Cortex of kidney (tissue), 1 donor: ENCODE results near the gene CABP4.

Experiments used
- DNase-seq: peaks from one replicate; lab custom pipeline; 2025; lab: John Stamatoyannopoulos, UW

CABP4 gene

DNA sequence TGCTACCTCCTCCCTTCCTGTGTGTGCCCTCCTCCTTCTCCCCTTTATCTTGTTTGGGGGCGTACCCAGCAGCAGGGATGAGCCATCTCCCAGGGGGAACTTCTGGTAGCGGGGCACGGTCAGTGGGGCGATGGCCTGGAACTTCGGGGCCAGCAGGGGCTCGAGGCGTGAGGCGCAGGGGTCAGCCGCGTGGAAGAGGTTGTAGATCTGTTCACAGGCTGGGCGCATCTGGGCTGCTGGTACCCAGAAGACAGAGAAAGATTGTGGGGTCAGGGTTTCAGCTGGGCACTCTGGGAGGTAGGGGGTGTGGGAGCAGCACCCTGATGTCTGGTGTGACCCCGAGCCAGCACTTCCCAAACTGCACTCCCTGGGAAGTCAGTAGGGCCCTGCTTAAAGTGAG, 41.0 kb downstream of the CABP4 start:
- DNase-seq: no peak

DNA sequence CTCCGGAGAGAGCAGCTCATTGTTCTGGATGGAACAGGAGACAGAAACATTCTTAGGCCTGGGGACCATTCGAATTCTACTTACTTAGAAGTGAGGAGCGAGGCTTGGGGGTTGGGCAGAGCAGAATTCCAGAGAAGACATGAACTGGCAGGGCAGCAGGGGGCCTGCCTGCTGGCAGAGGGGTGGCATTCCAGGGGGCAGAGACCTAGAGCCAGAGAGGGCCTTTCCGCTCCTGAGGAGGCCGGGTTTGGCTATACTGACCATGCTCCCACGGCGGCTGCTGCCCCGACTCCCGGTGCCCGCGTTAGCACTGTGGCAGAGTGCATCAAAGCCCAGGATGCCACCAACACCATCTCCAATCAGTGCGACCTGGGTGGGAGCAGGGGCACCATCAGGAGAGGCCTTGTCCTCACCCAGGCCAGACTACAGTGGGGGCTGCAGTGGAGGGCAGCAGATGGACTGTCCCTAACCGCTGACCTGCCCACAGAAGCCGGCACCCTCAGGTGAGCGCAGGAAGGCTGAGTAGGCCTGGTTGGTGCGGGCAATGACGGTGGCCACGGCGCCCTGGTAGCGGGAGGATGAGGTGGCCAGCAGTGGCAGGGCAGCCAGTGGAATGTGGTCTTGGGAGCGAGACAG, 42.6 kb downstream of the CABP4 start:
- DNase-seq: no peak

DNA sequence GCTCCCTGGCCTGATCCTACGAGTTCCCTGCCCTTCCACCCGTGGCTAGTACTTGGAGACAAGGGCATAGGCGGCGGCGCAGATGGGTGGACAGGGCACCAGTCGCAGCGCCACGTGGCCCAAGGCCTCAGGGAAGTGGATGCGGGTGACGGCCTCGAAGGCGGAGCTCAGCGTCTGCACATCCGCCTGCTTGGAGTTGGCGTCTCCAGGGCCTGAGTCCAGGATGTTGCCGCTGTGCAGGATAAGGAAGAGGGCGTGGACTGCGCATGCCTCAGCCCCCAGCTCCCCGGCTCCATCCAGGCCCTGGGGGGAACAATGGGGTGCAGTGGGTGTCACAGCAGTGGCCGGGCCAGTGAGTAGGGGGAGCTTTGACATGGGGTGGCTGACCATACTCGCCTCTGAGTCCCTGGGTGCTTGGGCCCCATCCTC, 43.4 kb downstream of the CABP4 start:
- DNase-seq: no peak

DNA sequence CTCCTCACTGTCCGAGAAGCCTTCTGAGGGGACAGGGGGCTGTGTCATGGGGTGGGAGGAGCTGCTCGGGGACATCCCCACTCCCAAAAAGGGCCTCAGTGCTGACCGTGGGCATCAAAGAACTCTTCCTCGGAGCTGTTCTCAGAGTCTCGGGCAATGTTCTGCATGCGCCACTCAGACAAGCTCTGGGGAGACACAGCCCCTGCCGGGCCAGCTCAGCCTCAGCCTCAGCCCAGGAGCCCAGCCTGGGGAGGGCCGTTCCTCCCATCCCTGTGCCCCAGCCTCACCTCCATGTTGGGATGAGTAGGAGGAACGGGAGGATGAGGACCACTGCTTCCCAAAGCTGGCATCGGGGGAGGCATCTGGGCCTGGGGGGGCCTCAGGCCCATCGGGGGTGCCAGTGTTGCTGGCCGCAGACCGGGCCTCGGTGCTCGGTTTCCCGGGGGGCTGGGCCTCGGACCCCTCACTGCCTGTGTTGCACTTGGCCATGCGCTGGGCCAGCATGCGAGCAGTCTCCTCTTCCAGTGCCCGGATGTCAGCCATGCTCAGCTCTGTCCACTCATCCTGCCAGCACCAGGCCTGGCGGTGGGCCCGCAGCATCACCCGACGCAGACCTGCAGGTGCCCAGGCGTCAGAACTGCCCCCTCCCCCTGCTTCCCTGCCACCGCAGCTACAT, 44.8 kb downstream of the CABP4 start:
- no peak for DNase-seq

DNA sequence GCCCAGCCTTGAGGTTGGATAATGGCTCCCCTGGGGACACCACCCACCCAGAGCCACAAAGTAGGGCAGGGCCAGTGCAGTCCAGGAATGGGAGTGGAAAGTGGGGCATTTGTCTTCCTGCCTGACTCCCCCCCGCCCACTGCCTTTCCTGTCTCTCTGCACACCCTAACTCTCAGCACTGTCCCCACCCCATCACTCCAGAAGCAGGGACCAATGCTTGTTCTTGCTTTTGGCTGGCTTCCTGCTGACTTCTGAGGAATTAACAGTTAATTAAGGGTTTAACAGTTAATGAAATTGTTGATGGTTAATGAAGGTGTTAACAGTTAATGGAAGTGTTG, 45.3 kb downstream of the CABP4 start:
- DNase-seq: no peak

DNA sequence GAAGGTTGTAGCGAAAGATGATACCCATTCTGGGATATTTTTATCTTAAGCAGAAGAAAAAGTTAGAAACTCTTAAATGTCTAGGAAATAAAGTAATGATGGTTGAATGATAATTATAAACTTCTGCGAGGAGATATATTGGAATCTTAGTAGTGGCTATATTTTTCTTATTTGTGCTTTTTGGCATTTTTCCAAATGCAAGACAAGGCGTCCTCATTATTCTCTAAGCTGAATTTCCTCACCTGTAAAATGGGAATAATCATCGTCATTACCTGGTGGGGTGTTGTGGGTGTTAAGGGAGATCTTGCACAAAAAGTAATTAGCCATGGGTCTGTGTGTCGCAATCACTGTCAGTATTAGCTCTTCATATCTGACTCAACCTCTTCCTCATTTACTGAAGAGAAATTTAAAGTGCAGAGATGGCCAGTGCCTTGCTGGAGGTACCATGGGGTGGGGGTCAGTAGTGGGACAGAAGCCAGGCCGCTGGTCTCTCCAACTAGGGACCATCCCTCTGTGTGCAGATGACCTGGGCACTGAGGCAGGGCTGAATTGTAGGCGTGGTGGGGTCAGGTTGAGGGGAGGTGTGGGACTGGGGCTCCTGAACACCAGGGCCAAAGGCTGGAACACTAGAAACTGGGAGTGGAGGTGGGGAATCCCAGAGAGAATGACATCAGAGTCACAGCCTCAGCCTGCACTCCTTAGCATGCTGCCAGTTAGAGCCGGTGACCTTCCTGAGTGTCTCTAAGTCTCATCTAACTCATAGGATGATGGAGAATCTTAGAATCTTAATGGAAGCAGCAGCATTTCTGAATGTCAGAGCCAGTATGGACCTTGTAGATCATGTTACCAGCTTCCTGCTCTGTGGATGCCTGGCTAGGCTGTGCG, 45.9 kb downstream of the CABP4 start:
- no peak for DNase-seq

DNA sequence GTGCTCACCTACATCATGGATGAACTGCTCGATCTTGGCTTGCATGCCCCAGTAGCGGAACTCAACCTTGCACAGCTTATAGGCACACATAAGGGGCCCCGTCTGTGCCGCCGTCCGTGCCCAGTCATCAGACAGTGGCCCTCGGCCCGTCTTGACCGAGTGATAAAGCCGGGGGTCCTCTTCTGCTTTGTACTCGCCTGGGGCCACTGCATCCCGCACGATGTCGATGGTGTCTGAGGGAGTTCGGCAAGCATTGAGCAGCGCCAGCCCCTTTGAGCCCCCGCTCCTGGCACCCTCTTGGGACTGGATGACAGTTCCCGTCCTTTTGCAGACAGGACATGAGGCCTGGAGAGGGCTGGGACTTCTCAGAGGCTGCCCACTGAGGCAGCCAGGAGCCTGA, 46.7 kb downstream of the CABP4 start:
- no peak for DNase-seq

DNA sequence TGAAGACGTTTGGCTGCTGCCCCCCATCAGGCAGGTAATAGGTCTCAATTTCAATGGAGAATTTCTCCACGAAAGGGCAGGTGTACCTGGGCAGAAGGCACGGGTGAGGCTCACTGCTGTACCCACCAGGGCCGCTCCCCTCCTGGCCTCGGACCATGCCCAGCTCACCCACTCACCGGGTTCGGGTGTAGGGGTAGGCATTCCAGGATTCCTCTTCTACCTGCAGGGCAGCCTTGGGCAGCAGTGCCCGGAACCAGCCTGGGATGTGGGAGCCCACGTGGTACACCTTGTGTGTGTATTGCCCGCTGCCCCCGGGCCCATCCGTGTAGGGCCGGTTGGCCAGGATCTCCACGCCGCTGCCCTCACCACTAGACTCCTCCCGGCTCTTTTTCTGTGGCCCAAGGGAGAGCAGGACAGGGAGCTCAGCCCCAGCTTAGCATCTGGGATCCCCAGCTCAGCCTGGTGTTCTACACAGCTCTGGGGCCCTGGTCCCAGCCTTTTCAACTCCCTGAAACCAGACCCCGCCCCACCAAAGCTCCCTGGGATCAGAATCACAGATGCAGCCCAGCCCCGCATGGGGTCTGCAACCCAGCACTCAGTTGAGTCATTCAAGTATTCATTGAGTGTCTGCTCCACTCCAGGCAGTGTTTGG, 47.3 kb downstream of the CABP4 start:
- DNase-seq: no peak

DNA sequence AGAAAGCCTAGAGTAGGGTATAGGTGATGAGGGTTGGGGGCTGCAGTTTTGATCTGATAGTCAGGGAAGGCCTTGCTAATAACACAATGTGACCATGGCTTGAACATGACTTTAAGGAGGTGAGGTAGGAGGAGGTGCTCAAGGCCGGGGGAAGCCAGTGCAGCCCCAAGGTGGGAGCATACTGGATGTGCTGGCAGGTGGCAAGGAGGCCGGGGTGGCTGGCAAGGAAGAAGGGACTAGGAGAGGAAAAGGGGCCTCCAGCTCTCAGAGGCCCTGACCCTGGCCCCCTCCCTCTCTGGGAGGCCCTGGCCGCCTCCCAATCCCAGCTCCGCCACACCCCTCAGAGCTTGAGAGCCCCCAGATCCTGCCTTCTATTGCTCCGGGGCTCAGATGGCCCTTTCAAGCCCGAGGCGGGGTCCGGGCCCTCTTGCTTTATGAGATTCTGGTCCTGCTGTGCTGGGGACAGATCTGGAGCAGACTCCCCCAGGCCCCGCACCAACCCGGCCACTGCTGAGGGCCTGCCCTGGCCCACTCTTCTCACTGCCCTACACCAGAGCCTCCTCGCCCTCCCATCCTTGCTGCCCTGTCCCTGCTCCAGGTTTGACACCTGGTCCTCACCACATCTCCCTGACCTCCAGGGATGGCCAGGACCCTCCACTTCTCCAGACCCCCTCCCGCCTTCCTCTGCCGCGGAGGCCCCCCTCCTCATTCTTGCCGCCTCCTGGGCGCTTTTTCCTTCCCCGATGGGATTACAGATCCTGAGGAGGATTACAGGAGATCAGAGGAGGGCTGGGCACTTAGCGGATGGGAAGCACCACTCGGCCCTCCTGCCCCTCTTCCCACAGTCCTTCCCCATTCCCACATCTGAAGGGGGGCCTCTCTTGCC, 48.2 kb downstream of the CABP4 start:
- DNase-seq: no peak

DNA sequence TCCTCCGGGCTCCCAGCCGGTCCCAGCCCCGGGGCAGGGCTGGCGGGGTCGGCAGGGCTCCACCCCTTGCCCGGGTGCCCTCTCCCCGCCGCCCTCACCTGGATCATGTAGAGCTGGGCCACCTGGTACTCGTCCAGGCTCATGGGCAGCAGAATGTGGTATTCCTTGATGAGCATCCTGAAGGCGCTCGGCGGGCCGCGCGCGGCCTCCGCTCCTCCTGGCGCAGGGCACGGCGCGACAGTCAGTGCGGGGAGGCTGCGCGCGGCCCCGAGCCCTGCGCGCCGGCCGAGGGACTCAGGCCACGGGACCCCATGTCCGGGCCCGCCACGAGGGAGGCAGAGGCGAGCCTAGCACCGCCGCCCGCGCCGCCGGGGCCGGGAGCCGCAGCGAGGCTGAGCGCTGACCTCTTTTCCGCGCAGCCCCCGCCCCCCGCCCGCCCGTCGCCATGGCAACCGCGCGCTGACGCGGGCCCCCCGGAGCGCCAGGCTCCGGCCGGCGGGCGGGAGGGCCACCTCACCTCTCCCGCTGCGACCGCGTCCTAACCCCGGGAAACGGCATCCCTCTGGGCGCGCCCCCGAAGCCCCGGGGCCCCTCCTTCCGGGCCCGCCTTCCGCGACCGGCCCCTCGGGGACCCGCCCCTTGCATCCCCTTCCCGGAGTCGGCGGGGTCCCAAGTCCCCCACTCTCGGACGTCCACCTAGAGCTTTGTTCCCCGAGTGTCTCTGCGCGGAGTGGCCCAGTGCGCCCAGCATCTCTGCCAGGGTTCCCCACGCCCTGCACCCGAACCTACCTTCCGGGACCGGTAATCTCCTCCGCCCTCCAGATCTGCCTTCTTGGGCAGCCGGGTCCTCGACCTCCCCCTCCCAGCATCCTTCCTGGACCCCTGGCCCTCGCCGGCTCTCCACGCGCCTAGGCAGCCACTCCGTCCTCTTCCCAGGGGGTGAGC, 49.1 kb downstream of the CABP4 start:
- DNase-seq: no peak

DNA sequence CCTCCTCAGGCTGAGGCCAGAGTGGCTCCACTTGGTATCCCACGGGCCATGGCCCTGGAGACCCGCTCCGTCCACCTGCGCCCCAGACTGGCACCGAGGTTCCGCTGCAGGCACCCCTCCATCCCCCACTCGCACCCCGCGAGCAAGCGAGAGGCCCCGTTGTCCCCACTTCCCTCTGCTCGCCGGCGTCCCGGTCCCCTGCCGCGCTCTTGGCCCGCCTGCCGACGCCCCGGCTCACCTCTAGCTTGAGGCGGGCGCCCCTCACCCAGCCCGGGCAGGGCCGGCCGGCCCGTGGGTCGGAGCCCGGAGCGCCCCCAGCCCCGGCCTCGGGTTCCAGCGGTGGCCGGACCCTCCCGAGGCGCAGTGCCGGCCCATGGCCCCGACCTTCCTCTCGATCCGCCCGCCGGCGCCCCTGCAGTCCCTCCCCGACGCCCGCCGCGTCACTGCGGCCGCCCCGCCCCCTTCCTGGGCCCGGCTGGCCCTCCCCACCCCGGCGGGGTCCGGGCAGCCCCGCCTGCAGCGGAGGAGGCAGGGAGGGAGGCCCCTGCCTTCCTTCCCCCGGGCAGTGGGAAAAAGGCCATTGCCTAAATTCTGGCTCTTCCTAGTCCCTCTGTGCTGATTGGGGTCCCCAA, 49.9 kb downstream of the CABP4 start, which contains the start of gene PITPNM1:
PITPNM1 (minus strand) TSS at position 414 of the 632 bp plus-strand sequence. CDS start 1,183 bp downstream, outside the sequence.
- DNase-seq: no peak

DNA sequence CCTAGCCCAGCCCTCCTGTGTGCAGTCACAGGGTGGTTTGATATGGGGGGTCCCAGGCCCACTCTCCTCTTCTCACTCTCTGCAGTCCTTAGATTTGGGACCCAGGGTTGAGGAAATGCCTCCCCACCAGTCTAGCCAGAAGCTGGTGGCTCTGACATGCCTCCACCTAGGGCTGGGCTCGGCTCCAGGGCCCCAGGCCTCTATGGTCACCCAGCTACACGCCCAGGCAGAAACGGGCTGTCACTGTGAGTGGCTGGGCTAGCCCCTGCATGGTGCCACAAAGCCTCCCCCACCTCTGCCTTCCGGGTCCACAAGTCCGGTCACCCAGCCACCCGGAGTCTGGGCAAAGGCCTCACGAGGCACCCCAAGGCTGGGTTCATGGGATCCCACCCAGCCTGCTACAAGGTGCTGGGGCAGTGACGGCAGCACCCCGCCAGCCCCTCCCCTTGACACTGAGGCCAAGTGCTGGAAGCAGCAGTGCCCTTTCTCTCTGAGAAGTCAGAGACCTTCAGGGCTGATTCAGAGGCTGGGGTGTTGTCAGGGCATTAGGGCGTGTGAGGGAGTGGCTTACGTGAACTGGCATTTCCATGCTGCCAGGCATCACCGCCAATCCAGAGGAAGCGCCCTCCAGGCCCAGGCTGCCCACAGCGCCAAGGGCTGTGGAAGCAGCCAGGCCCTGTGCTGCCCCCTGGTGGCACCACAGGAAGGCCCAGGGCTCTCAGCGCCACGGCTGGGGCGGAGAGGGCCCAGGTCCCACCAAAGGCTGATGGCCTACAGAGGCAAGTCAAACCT, 50.6 kb downstream of the CABP4 start:
- DNase-seq: no peak

DNA sequence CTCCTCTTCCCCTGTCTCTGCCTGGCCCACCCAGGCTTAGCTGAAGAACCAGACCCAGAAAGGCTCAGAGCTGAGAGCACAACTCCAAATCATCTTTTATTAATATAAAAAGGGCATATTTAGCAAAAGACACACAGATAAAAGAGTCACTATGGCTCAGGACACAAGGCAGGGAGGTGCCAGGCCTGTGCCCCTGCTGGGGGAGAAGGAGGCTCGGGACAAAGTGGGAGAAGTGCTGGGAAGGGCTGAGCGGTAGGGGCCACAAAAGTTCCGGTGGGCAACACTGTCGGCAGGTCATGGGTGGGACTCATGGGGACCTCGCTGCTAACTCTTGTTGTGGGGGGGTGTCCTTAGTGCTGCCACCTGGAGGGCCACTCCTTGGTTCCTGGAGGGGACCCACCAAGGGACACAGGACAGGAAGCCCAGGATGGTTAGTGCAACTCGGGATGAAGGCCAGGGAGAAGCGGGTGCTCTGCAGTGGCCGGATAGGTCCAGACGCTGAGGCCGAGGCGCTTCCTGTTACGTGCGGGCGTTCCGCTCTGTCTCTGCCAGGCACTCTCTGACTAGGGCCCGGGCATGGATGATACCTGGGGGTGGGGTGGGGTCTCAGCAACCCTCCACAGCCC, 51.4 kb downstream of the CABP4 start:
- DNase-seq: no peak

DNA sequence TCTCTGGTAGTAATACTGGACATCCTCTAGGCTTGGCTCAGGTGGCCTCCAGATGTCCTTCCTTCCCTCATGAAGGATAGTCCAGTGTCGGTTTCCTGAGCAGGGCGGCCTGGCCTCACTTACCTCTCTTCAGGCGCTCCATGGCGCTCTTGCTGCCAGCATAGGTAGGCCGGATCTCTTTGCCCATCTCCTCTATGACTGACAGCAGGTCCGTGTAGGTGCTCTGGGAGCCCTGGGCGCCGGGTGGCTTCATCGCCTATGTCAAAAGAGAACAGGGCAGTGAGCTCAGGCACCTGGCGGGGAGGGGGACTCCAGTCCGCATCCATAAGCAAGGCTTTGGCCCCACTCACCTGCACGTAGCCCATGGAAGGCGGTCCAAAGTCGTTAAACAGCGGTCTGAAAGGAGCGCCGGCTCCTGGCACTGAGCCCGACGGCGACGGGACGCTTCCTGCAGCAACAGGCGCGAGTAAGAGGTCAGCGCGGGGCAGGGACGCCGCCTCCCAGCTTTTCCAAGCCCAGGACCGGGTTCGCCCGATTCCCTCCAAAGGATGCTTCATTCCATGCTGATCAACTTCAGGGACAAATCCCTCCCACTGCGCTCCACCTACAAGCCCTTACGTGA, 52.2 kb downstream of the CABP4 start:
- no peak for DNase-seq

DNA sequence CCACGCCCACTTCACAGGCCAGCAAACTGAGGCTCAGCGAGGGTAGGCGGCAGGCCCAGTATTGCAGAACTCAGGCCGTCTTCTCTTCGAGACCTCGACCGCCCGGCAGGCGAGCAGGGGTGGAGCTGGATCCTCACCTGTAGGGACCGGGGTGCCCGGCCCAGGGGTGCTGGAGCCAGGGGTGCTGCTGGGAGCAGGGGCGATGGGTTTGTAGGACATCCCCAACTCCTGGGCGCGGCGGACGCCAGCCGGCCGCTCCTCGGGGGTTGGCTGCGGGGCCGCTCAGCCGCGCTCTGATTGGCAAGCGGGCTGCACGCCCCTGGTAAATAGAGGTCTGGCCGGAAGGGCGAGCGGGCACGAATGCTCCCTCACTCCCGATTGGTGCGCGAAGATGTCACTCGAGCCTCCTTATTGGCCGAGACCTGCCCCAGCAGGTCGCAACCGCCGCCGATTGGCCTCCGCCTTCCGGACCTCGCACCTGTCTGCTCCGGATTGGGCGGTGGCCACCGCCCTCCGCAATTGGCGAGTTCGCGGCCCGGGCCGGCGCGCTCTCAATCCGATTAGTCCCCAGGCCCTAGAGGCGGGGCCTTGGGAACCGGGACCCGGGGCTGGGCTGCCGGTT, 52.8 kb downstream of the CABP4 start, which contains the start of gene CDK2AP2:
CDK2AP2 (minus strand) TSS at position 299 of the 622 bp plus-strand sequence; CDS start at position 219, 80 bp downstream.
- no peak for DNase-seq

DNA sequence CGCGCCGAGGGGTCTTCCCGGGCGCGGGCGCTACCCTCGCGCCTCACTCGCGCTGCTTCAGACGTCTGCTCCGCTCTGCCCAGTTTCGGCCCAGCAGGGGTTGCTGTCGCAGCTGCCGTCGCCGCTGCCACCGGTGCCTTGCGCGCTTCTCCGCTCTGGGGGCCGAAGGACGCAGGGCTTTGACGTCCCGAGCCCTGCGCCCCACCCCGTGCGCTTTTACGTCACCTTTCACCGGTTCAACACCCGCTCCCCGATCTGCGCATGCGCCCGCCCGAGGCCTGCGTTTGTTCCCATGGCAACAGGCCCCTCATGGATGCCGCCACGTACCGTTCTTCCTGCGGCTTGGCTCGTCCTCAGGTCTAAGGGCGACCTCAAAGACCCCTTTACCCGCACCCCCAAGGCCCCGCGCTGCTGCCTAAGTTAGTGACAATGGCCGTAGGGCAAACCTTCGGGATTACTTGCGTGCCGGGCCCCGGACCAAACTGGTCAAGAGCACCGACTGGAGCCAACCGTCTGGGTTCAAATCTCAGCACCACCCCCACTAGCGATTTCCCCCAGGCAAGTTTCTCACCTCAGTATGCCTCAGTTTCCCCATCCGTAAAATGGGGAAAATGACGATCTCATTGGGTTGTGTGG, 53.5 kb downstream of the CABP4 start:
- no peak for DNase-seq

DNA sequence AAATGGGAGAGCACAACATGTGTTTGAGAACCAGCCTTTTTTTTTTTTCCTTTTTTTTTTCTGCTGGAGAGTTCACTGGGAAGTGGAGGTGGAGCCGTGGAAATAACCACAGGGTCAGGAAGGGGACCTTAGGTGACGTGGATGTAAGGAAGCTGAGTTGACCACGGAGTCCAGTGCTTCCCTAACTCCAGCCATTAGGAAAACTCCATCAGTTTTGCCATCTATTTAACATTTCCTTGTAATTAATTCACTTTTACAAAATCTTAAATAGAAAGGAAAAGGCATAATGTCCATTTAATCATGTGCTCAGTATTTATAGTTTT, 54.8 kb downstream of the CABP4 start:
- no peak for DNase-seq
